ENCODE data around the gene OASL. TPM values are rescaled to one million over a fixed set of nuclear protein-coding genes. Genes with fewer than 3 reads are reported as not detected.
"Not testable (repeated sequence)": the region's sequence is repeated elsewhere in the genome, so short reads cannot be mapped to it uniquely, and the experiment has no call there.

The OASL gene
- polyA plus RNA-seq, 1 experiment: 0.05 TPM

DNA sequence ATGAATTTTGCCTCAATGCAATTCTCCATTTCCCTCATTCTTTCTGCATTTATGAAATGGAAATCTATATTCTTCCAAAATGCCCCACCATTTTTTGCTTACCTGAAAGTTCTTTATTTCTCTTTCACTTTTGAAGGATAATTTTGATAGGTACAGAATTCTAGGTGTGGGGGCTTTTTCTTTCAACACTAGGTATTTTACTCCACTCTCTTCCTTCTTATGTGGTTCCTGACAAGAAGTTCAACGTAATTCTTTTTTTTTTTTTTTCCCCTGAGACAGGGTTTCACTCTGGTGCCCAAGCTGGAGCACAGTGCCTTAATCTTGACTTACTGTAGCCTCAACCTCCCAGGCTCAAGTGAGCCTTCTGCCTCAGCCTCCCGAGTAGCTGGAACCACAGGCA lies 26.3 kb upstream of the OASL start:
- Histone ChIP-seq H3K9me3 (ENCODE audit: control insufficient read depth, insufficient read depth, low read length) (no peaks in the 10 kb centered on the region), H3K27me3 (ENCODE audit: control insufficient read depth, insufficient read depth, low read length) (peaks cover 5% of the 10 kb centered on the region), H3K4me3 (ENCODE audit: low read depth, low read length) (no peak overlapping the region), H3K27ac (ENCODE audit: low read depth, low read length) (no peak overlapping the region)
- DNase-seq (ENCODE audit: low read depth, low spot score): no peak
- TF ChIP-seq, protein P1, sequence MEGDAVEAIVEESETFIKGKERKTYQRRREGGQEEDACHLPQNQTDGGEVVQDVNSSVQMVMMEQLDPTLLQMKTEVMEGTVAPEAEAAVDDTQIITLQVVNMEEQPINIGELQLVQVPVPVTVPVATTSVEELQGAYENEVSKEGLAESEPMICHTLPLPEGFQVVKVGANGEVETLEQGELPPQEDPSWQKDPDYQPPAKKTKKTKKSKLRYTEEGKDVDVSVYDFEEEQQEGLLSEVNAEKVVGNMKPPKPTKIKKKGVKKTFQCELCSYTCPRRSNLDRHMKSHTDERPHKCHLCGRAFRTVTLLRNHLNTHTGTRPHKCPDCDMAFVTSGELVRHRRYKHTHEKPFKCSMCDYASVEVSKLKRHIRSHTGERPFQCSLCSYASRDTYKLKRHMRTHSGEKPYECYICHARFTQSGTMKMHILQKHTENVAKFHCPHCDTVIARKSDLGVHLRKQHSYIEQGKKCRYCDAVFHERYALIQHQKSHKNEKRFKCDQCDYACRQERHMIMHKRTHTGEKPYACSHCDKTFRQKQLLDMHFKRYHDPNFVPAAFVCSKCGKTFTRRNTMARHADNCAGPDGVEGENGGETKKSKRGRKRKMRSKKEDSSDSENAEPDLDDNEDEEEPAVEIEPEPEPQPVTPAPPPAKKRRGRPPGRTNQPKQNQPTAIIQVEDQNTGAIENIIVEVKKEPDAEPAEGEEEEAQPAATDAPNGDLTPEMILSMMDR (IDR thresholded peaks at IDR 0.05; ENCODE audit: low read depth, low read length): no peak
- ChIA-PET POLR2A (interaction anchor here (0.7 kb wide), 1 partner anchor 17 kb away, joined by 6 read pairs; no protein-coding TSS in a partner anchor), CTCF (no interaction called here)

DNA sequence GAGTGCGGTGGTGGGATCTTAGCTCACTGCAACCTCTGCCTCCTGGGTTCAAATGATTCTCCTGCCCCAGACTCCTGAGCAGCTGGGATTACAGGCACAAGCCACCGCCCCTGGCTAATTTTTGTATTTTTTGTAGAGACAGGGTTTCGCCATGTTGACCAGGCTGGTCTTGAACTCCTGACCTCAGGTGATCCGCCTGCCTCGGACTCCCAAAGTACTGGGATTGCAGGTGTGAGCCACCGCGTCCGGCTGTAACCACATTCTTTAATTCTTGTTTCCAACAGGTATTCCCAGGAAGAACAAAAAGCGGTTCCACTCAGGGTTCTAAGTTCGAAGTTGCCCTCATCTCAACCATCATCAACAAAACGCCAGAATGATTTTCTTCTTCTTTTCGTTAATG lies 25.5 kb upstream of the OASL start:
- DNase-seq (ENCODE audit: low read depth, low spot score); H3K9me3 ChIP-seq (ENCODE audit: control insufficient read depth, insufficient read depth, low read length); H3K27me3 ChIP-seq (ENCODE audit: control insufficient read depth, insufficient read depth, low read length); POLR2A ChIA-PET; H3K4me3 ChIP-seq (ENCODE audit: low read depth, low read length); H3K27ac ChIP-seq (ENCODE audit: low read depth, low read length): not testable (repeated sequence)
- CTCF ChIA-PET: interaction anchor here (0.5 to 1.1 kb wide), 4 partner anchors 46 to 1754 kb away, joined by 3 to 6 read pairs (median 4); no protein-coding TSS in a partner anchor

- TF ChIP-seq, protein P1 (IDR thresholded peaks at IDR 0.05; ENCODE audit: low read depth, low read length): no peak
- DNase-seq (ENCODE audit: low read depth, low spot score): no peak
- CTCF ChIA-PET: interaction anchor here (0.5 to 1.1 kb wide), 3 partner anchors 46 to 1754 kb away, joined by 3 to 6 read pairs (median 5); no protein-coding TSS in a partner anchor
- Histone ChIP-seq H3K9me3 (ENCODE audit: control insufficient read depth, insufficient read depth, low read length) (no peaks in the 10 kb centered on the region), H3K27me3 (ENCODE audit: control insufficient read depth, insufficient read depth, low read length) (peaks cover 5% of the 10 kb centered on the region), H3K4me3 (ENCODE audit: low read depth, low read length) (no peak overlapping the region), H3K27ac (ENCODE audit: low read depth, low read length) (no peak overlapping the region)
- POLR2A ChIA-PET: no interaction called here
Observed at GRCh38 chr12:121064116-121064515, 25.1 kb upstream of the OASL start.

- Histone ChIP-seq H3K27me3 (ENCODE audit: control insufficient read depth, insufficient read depth, low read length) (peaks cover 8% of the 10 kb centered on the region), H3K4me3 (ENCODE audit: low read depth, low read length) (no peak overlapping the region), H3K9me3 (ENCODE audit: control insufficient read depth, insufficient read depth, low read length) (no peaks in the 10 kb centered on the region), H3K27ac (ENCODE audit: low read depth, low read length) (no peak overlapping the region)
- DNase-seq (ENCODE audit: low read depth, low spot score): no peak
- POLR2A ChIA-PET: no interaction called here
- CTCF ChIA-PET: interaction anchor here (1.9 kb wide), 1 partner anchor 479 kb away, joined by 4 read pairs; no protein-coding TSS in a partner anchor
- TF ChIP-seq, protein P1 (IDR thresholded peaks at IDR 0.05; ENCODE audit: low read depth, low read length): no peak
Observed at GRCh38 chr12:121062391-121063045, 23.5 kb upstream of the OASL start.

DNA sequence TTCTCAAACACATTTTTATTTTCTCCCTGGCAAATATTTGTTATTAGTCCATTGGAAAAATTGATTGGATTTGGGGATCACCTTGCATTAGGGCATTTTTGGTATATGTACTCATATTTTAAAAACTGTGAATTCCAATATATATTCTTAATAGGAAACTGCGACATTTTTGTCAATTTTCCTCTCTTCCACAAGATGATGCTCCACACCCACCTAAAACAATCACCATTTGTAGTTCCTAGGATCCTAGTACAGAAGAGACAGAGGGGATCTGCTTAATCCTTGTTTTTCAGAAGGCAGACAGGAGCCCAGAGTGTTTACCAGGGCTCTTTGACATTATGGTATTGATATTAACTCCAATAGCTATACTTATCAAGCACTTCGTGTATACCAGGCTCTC lies 22.8 kb upstream of the OASL start:
- Histone ChIP-seq H3K27me3 (ENCODE audit: control insufficient read depth, insufficient read depth, low read length) (peaks cover 4% of the 10 kb centered on the region), H3K9me3 (ENCODE audit: control insufficient read depth, insufficient read depth, low read length) (no peaks in the 10 kb centered on the region), H3K27ac (ENCODE audit: low read depth, low read length) (no peak overlapping the region), H3K4me3 (ENCODE audit: low read depth, low read length) (no peak overlapping the region)
- TF ChIP-seq, protein P1 (IDR thresholded peaks at IDR 0.05; ENCODE audit: low read depth, low read length): peak; percentile 46
- ChIA-PET POLR2A (no interaction called here), CTCF (interaction anchor here (0.7 to 1.9 kb wide), 8 partner anchors 10 to 479 kb away, joined by 3 to 7 read pairs (median 3); partner anchors contain the start of gene SPPL3)
- DNase-seq (ENCODE audit: low read depth, low spot score): no peak

All from AG04450 (cell line).